GM12878 (cell line): ENCODE data around the gene USP34. TPM values are rescaled to one million over a fixed set of nuclear protein-coding genes. Genes with fewer than 3 reads are reported as not detected.

Experiments
- BCLAF1 ChIP-seq: fragments of 450-650 bp; IDR thresholded peaks from 2 replicates; pipeline ENCODE4 v1.6.1; 2017; ENCODE audit warnings: antibody characterized with exemption, mild to moderate bottlenecking, moderate library complexity
- BHLHE40 ChIP-seq, 2 experiments: fragments of 450-650 bp in 1 of 2; IDR thresholded peaks; 2 replicates each; pipeline ENCODE4 v1.6.1; 2011 to 2017; ENCODE audit warnings: low read depth in 2 of 2, borderline replicate concordance in 1 of 2, improper control_type of control experiment in 1 of 2, low read length in 1 of 2, mild to moderate bottlenecking in 1 of 2
- E2F8 ChIP-seq: fragments of 450-650 bp; IDR thresholded peaks from 2 replicates; pipeline ENCODE4 v1.6.1; 2018; ENCODE audit warnings: mild to moderate bottlenecking, low read depth, moderate library complexity; ENCODE audit not compliant: partially characterized antibody
- ELK1 ChIP-seq: IDR thresholded peaks from 2 replicates; pipeline ENCODE4 v1.6.1; 2012; ENCODE audit warnings: low read depth, low read length, improper control_type of control experiment
- HDGF ChIP-seq: fragments of 450-650 bp; IDR thresholded peaks from 2 replicates; pipeline ENCODE4 v1.6.1; 2016; ENCODE audit warnings: antibody characterized with exemption
- MEF2B ChIP-seq: fragments of 450-650 bp; IDR thresholded peaks from 2 replicates; pipeline ENCODE4 v1.6.1; 2018; ENCODE audit warnings: mild to moderate bottlenecking, moderate library complexity; ENCODE audit not compliant: partially characterized antibody, poor library complexity, severe bottlenecking
- MLLT1 ChIP-seq: fragments of 450-650 bp; IDR thresholded peaks from 2 replicates; pipeline ENCODE4 v1.6.1; 2016; ENCODE audit warnings: mild to moderate bottlenecking
- NFIC ChIP-seq: IDR thresholded peaks from 2 replicates; pipeline ENCODE4 v1.6.1; 2012; ENCODE audit warnings: low read depth, mild to moderate bottlenecking, inconsistent platforms, low read length, moderate library complexity
- NFYB ChIP-seq: IDR thresholded peaks from 2 replicates; pipeline ENCODE4 v1.6.1; 2011; ENCODE audit warnings: low read depth, mild to moderate bottlenecking, low read length, improper control_type of control experiment, moderate library complexity; ENCODE audit not compliant: insufficient read depth
- NR2C2 ChIP-seq: IDR thresholded peaks from 2 replicates; pipeline ENCODE4 v1.6.1; 2011; ENCODE audit warnings: borderline replicate concordance, low read depth; ENCODE audit not compliant: control insufficient read depth, insufficient read length
- RAD21 ChIP-seq: IDR thresholded peaks from 2 replicates; pipeline ENCODE4 v1.6.1; 2011; ENCODE audit warnings: mild to moderate bottlenecking, low read depth, low read length, moderate library complexity; ENCODE audit not compliant: insufficient read depth
- SKIL ChIP-seq: fragments of 450-650 bp; IDR thresholded peaks from 2 replicates; pipeline ENCODE4 v1.6.1; 2017; ENCODE audit warnings: mild to moderate bottlenecking, low read depth, inconsistent platforms; ENCODE audit not compliant: poor library complexity, severe bottlenecking
- SREBF2 ChIP-seq: IDR thresholded peaks from 2 replicates; pipeline ENCODE4 v1.6.1; 2012; ENCODE audit warnings: mild to moderate bottlenecking, low read length
- polyA plus RNA-seq, 11 experiments: library from polyadenylated mRNA; depleted of rRNA in 4 of 11; unstranded in 6 of 11; stranded (reverse) in 5 of 11; fragments of >200 nt; fragmentation: Nextera tagmentation in 4 of 11; fragmentation: Illumina TruSeq in 1 of 11; extraction: Ambion mirVana in 4 of 11; extraction: Trizol in 1 of 11; gene quantifications; 1 replicate in 1 of 11; 2 replicates in 10 of 11; pipeline versions ENCODE4 v1.2.1 to v1.2.3, GENCODE V29; 2011 to 2016; ENCODE audit warnings: inconsistent platforms in 2 of 11, missing spikeins in 2 of 11, low read depth in 1 of 11
- total RNA-seq, 4 experiments: library from RNA; depleted of rRNA in 3 of 4; stranded (reverse); fragments of >200 nt in 3 of 4; fragmentation: Illumina TruSeq in 1 of 4; extraction: Trizol in 1 of 4; gene quantifications; 2 replicates each; pipeline versions ENCODE4 v1.2.1 to v1.2.3, GENCODE V29; 2013 to 2021

Gene USP34
- total and polyA plus RNA-seq, 10 of the 15 experiments (the other 5 are each of a cell fraction or from before 2014, with no cell fraction given): 26.2 to 106 (median 62.1) TPM

- TF ChIP-seq E2F8 (no peak), HDGF (no peak), MEF2B (no peak), ELK1 (no peak), MLLT1 (no peak; the same call in 1 of the 2 replicates), NFYB (no peak), SREBF2 (no peak), SKIL (peak; percentile 26), BHLHE40 (IDR thresholded peaks at IDR 0.05; ENCODE audit: borderline replicate concordance in 1 of 2, low read depth in 2 of 2, low read length in 1 of 2) (no peak), RAD21 (peak; percentile 81), NFIC (no peak), NR2C2 (no peak), BCLAF1 (no peak)
Observed at GRCh38 chr2:61426267-61426897, 44.5 kb downstream of the USP34 start (continued).
